Suprapubic skin (tissue), 4 donors: Measurements from ENCODE around the gene MACC1. TPM values are rescaled to one million over a fixed set of nuclear protein-coding genes. Genes with fewer than 3 reads are reported as not detected.

Experiments used
- DNase-seq, 2 donors: peaks; one replicate each; pipeline ENCODE4 v3.0.0-alpha.2; 2019; ENCODE audit warnings: low spot score in 2 of 2
- H3K27ac ChIP-seq: fragments of 200-600 bp; sonication (generic); one replicate; pipeline ENCODE4 v1.5.1; 2019
- H3K27me3 ChIP-seq: fragments of 200-600 bp; sonication (generic); one replicate; pipeline ENCODE4 v1.5.1; 2019
- H3K36me3 ChIP-seq: fragments of 200-600 bp; sonication (generic); one replicate; pipeline ENCODE4 v1.5.1; 2019
- H3K4me1 ChIP-seq: fragments of 200-600 bp; sonication (generic); one replicate; pipeline ENCODE4 v1.5.1; 2019
- H3K4me3 ChIP-seq: fragments of 200-600 bp; sonication (generic); one replicate; pipeline ENCODE4 v1.5.1; 2019; ENCODE audit warnings: mild to moderate bottlenecking
- H3K9me3 ChIP-seq: fragments of 200-600 bp; sonication (generic); one replicate; pipeline ENCODE4 v1.5.1; 2019
- CTCF ChIP-seq, 2 donors: fragments of 200-600 bp in 1 of 2; fragments of 450-650 bp in 1 of 2; sonication (generic) in 1 of 2; IDR thresholded peaks; one replicate each; pipeline ENCODE4 v1.5.1; 2016 to 2019; ENCODE audit warnings: antibody characterized with exemption in 2 of 2, mild to moderate bottlenecking in 1 of 2, moderate library complexity in 1 of 2
- EP300 ChIP-seq: sonication (generic); formaldehyde crosslinking; IDR thresholded peaks from one replicate; pipeline ENCODE4 v1.6.1; 2017; ENCODE audit warnings: antibody characterized with exemption
- POLR2A ChIP-seq, 2 donors: fragments of 450-650 bp; IDR thresholded peaks; one replicate each; pipeline ENCODE4 v1.6.1; 2017; ENCODE audit warnings: antibody characterized with exemption in 2 of 2, mild to moderate bottlenecking in 2 of 2, moderate library complexity in 2 of 2
- POLR2AphosphoS5 ChIP-seq, 3 donors: sonication (generic); formaldehyde crosslinking; IDR thresholded peaks; one replicate each; pipeline ENCODE4 v1.6.1; 2017; ENCODE audit warnings: antibody characterized with exemption in 3 of 3
- WGBS: methylation state at CpG from one replicate; pipeline ENCODE4 v1.1.5; 2018; 5-methylcytosine and 5-hydroxymethylcytosine counted together
- total RNA-seq, 4 donors: library from RNA; depleted of rRNA; stranded (reverse); fragments of >200 nt; gene quantifications; one replicate each; pipeline ENCODE4 v1.1.0, GENCODE V29; 2016

MACC1 gene
- total RNA-seq, 4 donors from 2014 or later = 8.6 to 13.0 (median 11.5) TPM

GRCh38 chr7:20241194-20241910, 24.2 kb upstream of the MACC1 start:
- DNase-seq = no peak
- Histone ChIP-seq H3K9me3 (no peaks in the 10 kb centered on the region), H3K4me3 (no peak overlapping the region), H3K27me3 (no peaks in the 10 kb centered on the region), H3K27ac (peak overlapping the region; percentile 36), H3K36me3 (no peaks in the 10 kb centered on the region), H3K4me1 (peaks cover 21% of the 10 kb centered on the region)
- 52% methylated on average over 3 of the region's 3 CpGs for WGBS
- TF ChIP-seq CTCF (IDR thresholded peaks at IDR 0.05) = no peak
- TF ChIP-seq POLR2AphosphoS5 (IDR thresholded peaks at IDR 0.05) = no peak
- no peak for TF ChIP-seq EP300
- no peak for TF ChIP-seq POLR2A (IDR thresholded peaks at IDR 0.05)

GRCh38 chr7:20240080-20240926, 23.1 kb upstream of the MACC1 start:
- WGBS = 87% methylated on average over 9 of the region's 9 CpGs
- Histone ChIP-seq H3K27ac (peak overlapping the region; percentile 36), H3K9me3 (no peaks in the 10 kb centered on the region), H3K4me3 (no peak overlapping the region), H3K27me3 (no peaks in the 10 kb centered on the region), H3K4me1 (peaks cover 21% of the 10 kb centered on the region), H3K36me3 (no peaks in the 10 kb centered on the region)
- DNase-seq = no peak
- no peak for TF ChIP-seq CTCF (IDR thresholded peaks at IDR 0.05)
- no peak for TF ChIP-seq POLR2A (IDR thresholded peaks at IDR 0.05)
- no peak for TF ChIP-seq POLR2AphosphoS5 (IDR thresholded peaks at IDR 0.05)
- TF ChIP-seq EP300 = no peak

GRCh38 chr7:20238754-20239324, 21.7 kb upstream of the MACC1 start:
- Histone ChIP-seq H3K4me1 (peaks cover 21% of the 10 kb centered on the region), H3K27me3 (no peaks in the 10 kb centered on the region), H3K9me3 (no peaks in the 10 kb centered on the region), H3K36me3 (no peaks in the 10 kb centered on the region), H3K4me3 (no peak overlapping the region), H3K27ac (no peak overlapping the region)
- no peak for DNase-seq
- WGBS = 18% methylated on average over 7 of the region's 7 CpGs
- no peak for TF ChIP-seq CTCF (IDR thresholded peaks at IDR 0.05)
- TF ChIP-seq POLR2AphosphoS5 (IDR thresholded peaks at IDR 0.05) = no peak
- no peak for TF ChIP-seq EP300
- no peak for TF ChIP-seq POLR2A (IDR thresholded peaks at IDR 0.05)

- no peaks in the 10 kb centered on the region for H3K27me3 ChIP-seq
- no peak overlapping the region for H3K4me3 ChIP-seq
- H3K9me3 ChIP-seq = no peaks in the 10 kb centered on the region
- DNase-seq = no peak
- whole genome bisulfite sequencing = 75% methylated on average over 7 of the region's 7 CpGs
- TF ChIP-seq POLR2A (IDR thresholded peaks at IDR 0.05) = no peak
- no peak for TF ChIP-seq POLR2AphosphoS5 (IDR thresholded peaks at IDR 0.05)
- no peak for TF ChIP-seq EP300
- no peak for TF ChIP-seq CTCF (IDR thresholded peaks at IDR 0.05)
- H3K4me1 ChIP-seq = peaks cover 21% of the 10 kb centered on the region
- no peaks in the 10 kb centered on the region for H3K36me3 ChIP-seq
- H3K27ac ChIP-seq = no peak overlapping the region
Measured at GRCh38 chr7:20238194-20238753, 21.1 kb upstream of the MACC1 start.
